GM18502 (cell line): Measurements from ENCODE around the gene GPR63.

Experiments used
- ATAC-seq: cut with Tn5 transposase; IDR thresholded peaks from one replicate; pipeline ENCODE4 v1.9.1; 2021; ENCODE audit warnings: mild to moderate bottlenecking; ENCODE audit not compliant: unreplicated experiment, poor library complexity

The GPR63 gene

GRCh38 chr6:96766769-96767168 lies 70.5 kb downstream of the GPR63 start:
- ATAC-seq, result no peak

GRCh38 chr6:96762599-96762998 lies 74.7 kb downstream of the GPR63 start:
- ATAC-seq, result no peak

- ATAC-seq, result no peak
Measured at GRCh38 chr6:96761794-96762193, 75.5 kb downstream of the GPR63 start.

- ATAC-seq, result no peak
Measured at GRCh38 chr6:96760153-96760687, 77.1 kb downstream of the GPR63 start.

- ATAC-seq, result no peak
Measured at GRCh38 chr6:96755096-96755495, 82.2 kb downstream of the GPR63 start.

GRCh38 chr6:96749891-96750290 lies 87.4 kb downstream of the GPR63 start:
- no peak for ATAC-seq
